GM23338 (cell line): Measurements from ENCODE around the gene CACNA1C. TPM values are rescaled to one million over a fixed set of nuclear protein-coding genes. Genes with fewer than 3 reads are reported as not detected.

ENCODE experiments used
- ATAC-seq: fragments of 200-7000 bp; cut with Tn5 transposase; 3 replicates; pipeline ENCODE4 v1.9.1; 2020
- DNase-seq: peaks from one replicate; pipeline ENCODE4 v3.0.0-alpha.2; 2015; ENCODE audit warnings: low spot score
- H2AFZ ChIP-seq: fragments of 200-600 bp; sonication (generic); 2 replicates; pipeline ENCODE4 v1.8.0; 2016; ENCODE audit warnings: antibody characterized with exemption, mild to moderate bottlenecking, moderate library complexity
- H3F3A ChIP-seq: fragments of 200-600 bp; sonication (generic); replicated peaks from 2 replicates; pipeline ENCODE4 v1.8.0; 2017; ENCODE audit warnings: antibody characterized with exemption, mixed run types, low read depth
- H3K27ac ChIP-seq: fragments of 200-600 bp; sonication (generic); 2 replicates; pipeline ENCODE4 v1.6.1; 2016; ENCODE audit warnings: low read depth
- H3K27me3 ChIP-seq: fragments of 200-600 bp; sonication (generic); 2 replicates; pipeline ENCODE4 v1.8.0; 2016; ENCODE audit warnings: mild to moderate bottlenecking, mixed run types, moderate library complexity; ENCODE audit not compliant: insufficient read depth
- H3K36me3 ChIP-seq: fragments of 200-600 bp; sonication (generic); 2 replicates; pipeline ENCODE4 v1.8.0; 2016; ENCODE audit warnings: mild to moderate bottlenecking; ENCODE audit not compliant: insufficient read depth
- H3K4me1 ChIP-seq: fragments of 200-600 bp; sonication (generic); 2 replicates; pipeline ENCODE4 v1.8.0; 2016; ENCODE audit warnings: mild to moderate bottlenecking, moderate library complexity; ENCODE audit not compliant: insufficient read depth
- H3K4me2 ChIP-seq: fragments of 200-600 bp; sonication (generic); 2 replicates; pipeline ENCODE4 v1.7.1; 2017; ENCODE audit warnings: mixed run types
- H3K4me3 ChIP-seq: fragments of 200-600 bp; sonication (generic); 2 replicates; pipeline ENCODE4 v1.6.1; 2016; ENCODE audit warnings: mixed run types
- H3K79me2 ChIP-seq: fragments of 200-600 bp; sonication (generic); replicated peaks from 2 replicates; pipeline ENCODE4 v1.8.0; 2017; ENCODE audit warnings: mild to moderate bottlenecking; ENCODE audit not compliant: insufficient read depth
- H3K9me2 ChIP-seq: fragments of 200-600 bp; sonication (generic); 2 replicates; pipeline ENCODE4 v1.8.0; 2017; ENCODE audit not compliant: insufficient read depth
- H4K20me1 ChIP-seq: fragments of 200-600 bp; sonication (generic); replicated peaks from 2 replicates; pipeline ENCODE4 v1.8.0; 2017; ENCODE audit warnings: mild to moderate bottlenecking; ENCODE audit not compliant: insufficient read depth
- H3K27ac Mint-ChIP-seq: 2 replicates; pipeline ENCODE4 v1.8.0; 2020; ENCODE audit warnings: inconsistent platforms, mild to moderate bottlenecking, moderate library complexity, mixed read lengths
- H3K27me3 Mint-ChIP-seq: 3 replicates; pipeline ENCODE4 v1.8.0; 2022; ENCODE audit warnings: low read depth, mild to moderate bottlenecking, moderate library complexity, mixed read lengths, inconsistent platforms; ENCODE audit not compliant: insufficient read depth, poor library complexity
- H3K36me3 Mint-ChIP-seq: 3 replicates; pipeline ENCODE4 v1.8.0; 2021; ENCODE audit warnings: low read depth, mild to moderate bottlenecking, inconsistent platforms, moderate library complexity, mixed read lengths
- H3K4me1 Mint-ChIP-seq: 3 replicates; pipeline ENCODE4 v1.8.0; 2020; ENCODE audit warnings: mild to moderate bottlenecking, inconsistent platforms, mixed read lengths
- H3K4me3 Mint-ChIP-seq: 3 replicates; pipeline ENCODE4 v1.8.0; 2021; ENCODE audit warnings: moderate library complexity, mild to moderate bottlenecking, inconsistent platforms, mixed read lengths
- H3K9me3 Mint-ChIP-seq: 3 replicates; pipeline ENCODE4 v1.8.0; 2020; ENCODE audit warnings: moderate library complexity, mild to moderate bottlenecking, inconsistent platforms, mixed read lengths
- EZH2 ChIP-seq: fragments of 200-600 bp; sonication (generic); IDR thresholded peaks from one replicate; pipeline ENCODE4 v1.8.0; 2017; ENCODE audit warnings: antibody characterized with exemption, mild to moderate bottlenecking, low read depth; ENCODE audit not compliant: unreplicated experiment
- EZH2phosphoT487 ChIP-seq: fragments of 200-600 bp; sonication (generic); IDR thresholded peaks from one replicate; pipeline ENCODE4 v1.8.1; 2018; ENCODE audit warnings: antibody characterized with exemption; ENCODE audit not compliant: unreplicated experiment
- NANOG ChIP-seq: IDR thresholded peaks from 2 replicates; pipeline ENCODE4 v1.6.1; 2016; ENCODE audit warnings: antibody characterized with exemption, borderline replicate concordance
- STAT1 ChIP-seq: IDR thresholded peaks from one replicate; pipeline ENCODE4 v1.6.1; 2016; ENCODE audit warnings: antibody characterized with exemption; ENCODE audit not compliant: unreplicated experiment
- ZNF114 ChIP-seq: fragments of 250-450 bp; sonication (Bioruptor Pico); IDR thresholded peaks from 2 replicates; pipeline ENCODE4 v1.5.0; 2020; ENCODE audit warnings: mild to moderate bottlenecking, moderate library complexity
- polyA plus RNA-seq: library from polyadenylated mRNA; unstranded; fragments of >200 nt; fragmentation: Nextera tagmentation; extraction: Ambion mirVana; gene quantifications from 2 replicates; pipeline ENCODE4 v1.2.1, GENCODE V29; 2016
- total RNA-seq: library from RNA; depleted of rRNA; stranded (reverse); fragments of >200 nt; shearing (Covaris generic); gene quantifications from 2 replicates; pipeline ENCODE4 v1.2.3, GENCODE V29; 2014
- TF ChIP-seq, protein P1 (sequence below): IDR thresholded peaks from one replicate; pipeline ENCODE4 v1.6.1; 2018; ENCODE audit warnings: antibody characterized with exemption; ENCODE audit not compliant: unreplicated experiment
- TF ChIP-seq, protein P2 (sequence below): fragments of 250-450 bp; sonication (Bioruptor Pico); IDR thresholded peaks from 2 replicates; pipeline ENCODE4 v1.5.0; 2020; ENCODE audit warnings: mild to moderate bottlenecking, moderate library complexity
- TF ChIP-seq, protein P3 (sequence below), 2 experiments: fragments of 200-600 bp in 1 of 2; sonication (generic) in 1 of 2; conservative IDR thresholded peaks; 2 replicates each; pipeline versions ENCODE4 v1.5.1 to v1.6.1; 2016 to 2017; ENCODE audit warnings: antibody characterized with exemption in 2 of 2, low read depth in 2 of 2, mild to moderate bottlenecking in 2 of 2, moderate library complexity in 1 of 2

The CACNA1C gene
- total and polyA plus RNA-seq, 2 experiments from 2014 or later = 0.78 to 2.1 TPM

DNA sequence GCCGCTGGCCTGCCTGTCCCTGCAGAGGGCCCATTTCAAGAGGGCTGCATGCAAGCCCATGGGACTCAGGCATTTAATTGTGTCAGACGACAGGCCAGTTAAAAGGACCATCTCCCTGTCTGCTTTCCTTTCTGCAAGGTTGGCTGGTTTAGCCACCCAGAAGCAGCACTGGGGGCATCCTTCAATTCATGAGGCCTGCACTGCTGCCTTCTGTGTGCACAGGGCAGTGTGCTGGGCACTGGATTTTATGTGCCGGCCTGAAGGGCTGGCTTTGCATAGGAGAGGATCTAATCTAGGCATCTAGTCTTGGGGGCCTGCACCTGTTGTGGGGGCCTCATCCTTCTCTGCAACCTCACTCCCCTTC is 627.9 kb downstream of the CACNA1C start:
- H3K4me2 ChIP-seq = no peak overlapping the region
- peaks cover 21% of the 10 kb centered on the region for H3K27me3 Mint-ChIP-seq
- no peak overlapping the region for H2AFZ ChIP-seq
- H3K36me3 Mint-ChIP-seq = peaks cover 4% of the 10 kb centered on the region
- H3K9me2 ChIP-seq = no peaks in the 10 kb centered on the region
- H3K27ac ChIP-seq = no peak overlapping the region
- peaks cover 15% of the 10 kb centered on the region for H3K4me1 ChIP-seq
- H3F3A ChIP-seq = no peaks in the 10 kb centered on the region; the same call in 1 of the 2 replicates
- H3K79me2 ChIP-seq = no peaks in the 10 kb centered on the region
- H3K4me3 Mint-ChIP-seq = no peak overlapping the region
- no peaks in the 10 kb centered on the region for H3K27me3 ChIP-seq
- DNase-seq = no peak
- no peak for TF ChIP-seq EZH2
- TF ChIP-seq, protein P1, sequence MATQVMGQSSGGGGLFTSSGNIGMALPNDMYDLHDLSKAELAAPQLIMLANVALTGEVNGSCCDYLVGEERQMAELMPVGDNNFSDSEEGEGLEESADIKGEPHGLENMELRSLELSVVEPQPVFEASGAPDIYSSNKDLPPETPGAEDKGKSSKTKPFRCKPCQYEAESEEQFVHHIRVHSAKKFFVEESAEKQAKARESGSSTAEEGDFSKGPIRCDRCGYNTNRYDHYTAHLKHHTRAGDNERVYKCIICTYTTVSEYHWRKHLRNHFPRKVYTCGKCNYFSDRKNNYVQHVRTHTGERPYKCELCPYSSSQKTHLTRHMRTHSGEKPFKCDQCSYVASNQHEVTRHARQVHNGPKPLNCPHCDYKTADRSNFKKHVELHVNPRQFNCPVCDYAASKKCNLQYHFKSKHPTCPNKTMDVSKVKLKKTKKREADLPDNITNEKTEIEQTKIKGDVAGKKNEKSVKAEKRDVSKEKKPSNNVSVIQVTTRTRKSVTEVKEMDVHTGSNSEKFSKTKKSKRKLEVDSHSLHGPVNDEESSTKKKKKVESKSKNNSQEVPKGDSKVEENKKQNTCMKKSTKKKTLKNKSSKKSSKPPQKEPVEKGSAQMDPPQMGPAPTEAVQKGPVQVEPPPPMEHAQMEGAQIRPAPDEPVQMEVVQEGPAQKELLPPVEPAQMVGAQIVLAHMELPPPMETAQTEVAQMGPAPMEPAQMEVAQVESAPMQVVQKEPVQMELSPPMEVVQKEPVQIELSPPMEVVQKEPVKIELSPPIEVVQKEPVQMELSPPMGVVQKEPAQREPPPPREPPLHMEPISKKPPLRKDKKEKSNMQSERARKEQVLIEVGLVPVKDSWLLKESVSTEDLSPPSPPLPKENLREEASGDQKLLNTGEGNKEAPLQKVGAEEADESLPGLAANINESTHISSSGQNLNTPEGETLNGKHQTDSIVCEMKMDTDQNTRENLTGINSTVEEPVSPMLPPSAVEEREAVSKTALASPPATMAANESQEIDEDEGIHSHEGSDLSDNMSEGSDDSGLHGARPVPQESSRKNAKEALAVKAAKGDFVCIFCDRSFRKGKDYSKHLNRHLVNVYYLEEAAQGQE = no peak
- no peak overlapping the region for H3K4me3 ChIP-seq
- no peak for ATAC-seq
- H3K36me3 ChIP-seq = no peaks in the 10 kb centered on the region
- H3K27ac Mint-ChIP-seq = no peak overlapping the region
- H3K9me3 Mint-ChIP-seq = peaks cover 7% of the 10 kb centered on the region
- peaks cover 18% of the 10 kb centered on the region for H3K4me1 Mint-ChIP-seq
- no peaks in the 10 kb centered on the region for H4K20me1 ChIP-seq

DNA sequence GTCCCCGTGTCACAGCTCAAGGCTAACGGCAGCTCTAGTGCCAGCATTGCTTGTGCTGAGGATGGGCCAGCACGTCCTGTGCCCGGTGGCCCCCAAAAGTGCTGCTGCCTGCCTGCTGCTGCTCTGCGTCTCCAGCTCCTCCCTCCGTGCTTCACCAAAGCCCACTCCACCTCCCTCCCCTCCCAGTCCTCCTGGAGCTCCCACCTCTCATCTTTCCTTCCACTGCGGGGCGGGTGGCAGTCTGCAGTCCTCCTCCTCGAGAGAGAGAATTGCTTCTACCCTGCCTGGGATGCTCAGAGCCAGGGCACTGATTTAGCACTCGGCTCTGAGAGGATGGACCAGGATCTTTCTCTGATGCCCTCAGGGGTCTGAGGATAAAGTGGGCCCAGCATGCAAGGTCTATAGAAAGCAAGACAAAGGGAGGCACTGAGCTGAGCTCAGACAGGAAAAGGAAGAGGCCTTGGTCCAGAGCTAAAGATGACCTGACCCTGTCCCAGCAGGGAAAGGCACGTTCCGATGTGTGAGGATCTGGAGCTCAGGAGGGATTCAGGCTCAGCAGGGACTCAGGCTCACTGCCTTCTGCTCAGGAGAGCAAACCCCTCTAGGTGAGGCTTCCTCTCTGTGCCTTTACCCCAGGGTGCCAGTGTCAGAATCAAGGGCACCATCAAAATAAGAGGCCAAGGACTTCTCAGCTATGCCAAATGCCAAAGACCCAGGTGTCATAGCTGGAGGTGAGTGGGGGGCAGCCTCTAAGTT is 628.8 kb downstream of the CACNA1C start:
- Histone ChIP-seq H3K9me2 (no peaks in the 10 kb centered on the region), H3K4me2 (no peak overlapping the region), H2AFZ (no peak overlapping the region), H3K4me3 (no peak overlapping the region), H3K79me2 (no peaks in the 10 kb centered on the region), H3K36me3 (no peaks in the 10 kb centered on the region), H3F3A (no peaks in the 10 kb centered on the region; the same call in 1 of the 2 replicates), H3K27me3 (no peaks in the 10 kb centered on the region), H4K20me1 (no peaks in the 10 kb centered on the region), H3K4me1 (peaks cover 15% of the 10 kb centered on the region), H3K27ac (no peak overlapping the region)
- Mint-ChIP-seq H3K4me3 (no peak overlapping the region), H3K36me3 (peaks cover 4% of the 10 kb centered on the region), H3K4me1 (peaks cover 18% of the 10 kb centered on the region), H3K27me3 (peaks cover 23% of the 10 kb centered on the region), H3K27ac (no peak overlapping the region), H3K9me3 (peaks cover 7% of the 10 kb centered on the region)
- ATAC-seq = no peak
- no peak for DNase-seq
- TF ChIP-seq EZH2 (no peak), ZNF114 (CRISPR knock-in tag) (no peak), NANOG (no peak), EZH2phosphoT487 (no peak), STAT1 (no peak)
- TF ChIP-seq, protein P2, sequence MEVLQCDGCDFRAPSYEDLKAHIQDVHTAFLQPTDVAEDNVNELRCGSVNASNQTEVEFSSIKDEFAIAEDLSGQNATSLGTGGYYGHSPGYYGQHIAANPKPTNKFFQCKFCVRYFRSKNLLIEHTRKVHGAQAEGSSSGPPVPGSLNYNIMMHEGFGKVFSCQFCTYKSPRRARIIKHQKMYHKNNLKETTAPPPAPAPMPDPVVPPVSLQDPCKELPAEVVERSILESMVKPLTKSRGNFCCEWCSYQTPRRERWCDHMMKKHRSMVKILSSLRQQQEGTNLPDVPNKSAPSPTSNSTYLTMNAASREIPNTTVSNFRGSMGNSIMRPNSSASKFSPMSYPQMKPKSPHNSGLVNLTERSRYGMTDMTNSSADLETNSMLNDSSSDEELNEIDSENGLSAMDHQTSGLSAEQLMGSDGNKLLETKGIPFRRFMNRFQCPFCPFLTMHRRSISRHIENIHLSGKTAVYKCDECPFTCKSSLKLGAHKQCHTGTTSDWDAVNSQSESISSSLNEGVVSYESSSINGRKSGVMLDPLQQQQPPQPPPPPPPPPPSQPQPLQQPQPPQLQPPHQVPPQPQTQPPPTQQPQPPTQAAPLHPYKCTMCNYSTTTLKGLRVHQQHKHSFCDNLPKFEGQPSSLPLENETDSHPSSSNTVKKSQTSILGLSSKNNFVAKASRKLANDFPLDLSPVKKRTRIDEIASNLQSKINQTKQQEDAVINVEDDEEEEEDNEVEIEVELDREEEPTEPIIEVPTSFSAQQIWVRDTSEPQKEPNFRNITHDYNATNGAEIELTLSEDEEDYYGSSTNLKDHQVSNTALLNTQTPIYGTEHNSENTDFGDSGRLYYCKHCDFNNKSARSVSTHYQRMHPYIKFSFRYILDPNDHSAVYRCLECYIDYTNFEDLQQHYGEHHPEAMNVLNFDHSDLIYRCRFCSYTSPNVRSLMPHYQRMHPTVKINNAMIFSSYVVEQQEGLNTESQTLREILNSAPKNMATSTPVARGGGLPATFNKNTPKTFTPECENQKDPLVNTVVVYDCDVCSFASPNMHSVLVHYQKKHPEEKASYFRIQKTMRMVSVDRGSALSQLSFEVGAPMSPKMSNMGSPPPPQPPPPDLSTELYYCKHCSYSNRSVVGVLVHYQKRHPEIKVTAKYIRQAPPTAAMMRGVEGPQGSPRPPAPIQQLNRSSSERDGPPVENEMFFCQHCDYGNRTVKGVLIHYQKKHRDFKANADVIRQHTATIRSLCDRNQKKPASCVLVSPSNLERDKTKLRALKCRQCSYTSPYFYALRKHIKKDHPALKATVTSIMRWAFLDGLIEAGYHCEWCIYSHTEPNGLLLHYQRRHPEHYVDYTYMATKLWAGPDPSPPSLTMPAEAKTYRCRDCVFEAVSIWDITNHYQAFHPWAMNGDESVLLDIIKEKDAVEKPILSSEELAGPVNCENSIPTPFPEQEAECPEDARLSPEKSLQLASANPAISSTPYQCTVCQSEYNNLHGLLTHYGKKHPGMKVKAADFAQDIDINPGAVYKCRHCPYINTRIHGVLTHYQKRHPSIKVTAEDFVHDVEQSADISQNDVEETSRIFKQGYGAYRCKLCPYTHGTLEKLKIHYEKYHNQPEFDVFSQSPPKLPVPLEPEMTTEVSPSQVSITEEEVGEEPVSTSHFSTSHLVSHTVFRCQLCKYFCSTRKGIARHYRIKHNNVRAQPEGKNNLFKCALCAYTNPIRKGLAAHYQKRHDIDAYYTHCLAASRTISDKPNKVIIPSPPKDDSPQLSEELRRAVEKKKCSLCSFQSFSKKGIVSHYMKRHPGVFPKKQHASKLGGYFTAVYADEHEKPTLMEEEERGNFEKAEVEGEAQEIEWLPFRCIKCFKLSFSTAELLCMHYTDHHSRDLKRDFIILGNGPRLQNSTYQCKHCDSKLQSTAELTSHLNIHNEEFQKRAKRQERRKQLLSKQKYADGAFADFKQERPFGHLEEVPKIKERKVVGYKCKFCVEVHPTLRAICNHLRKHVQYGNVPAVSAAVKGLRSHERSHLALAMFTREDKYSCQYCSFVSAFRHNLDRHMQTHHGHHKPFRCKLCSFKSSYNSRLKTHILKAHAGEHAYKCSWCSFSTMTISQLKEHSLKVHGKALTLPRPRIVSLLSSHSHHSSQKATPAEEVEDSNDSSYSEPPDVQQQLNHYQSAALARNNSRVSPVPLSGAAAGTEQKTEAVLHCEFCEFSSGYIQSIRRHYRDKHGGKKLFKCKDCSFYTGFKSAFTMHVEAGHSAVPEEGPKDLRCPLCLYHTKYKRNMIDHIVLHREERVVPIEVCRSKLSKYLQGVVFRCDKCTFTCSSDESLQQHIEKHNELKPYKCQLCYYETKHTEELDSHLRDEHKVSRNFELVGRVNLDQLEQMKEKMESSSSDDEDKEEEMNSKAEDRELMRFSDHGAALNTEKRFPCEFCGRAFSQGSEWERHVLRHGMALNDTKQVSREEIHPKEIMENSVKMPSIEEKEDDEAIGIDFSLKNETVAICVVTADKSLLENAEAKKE (CRISPR knock-in tag) = no peak
- TF ChIP-seq, protein P3, sequence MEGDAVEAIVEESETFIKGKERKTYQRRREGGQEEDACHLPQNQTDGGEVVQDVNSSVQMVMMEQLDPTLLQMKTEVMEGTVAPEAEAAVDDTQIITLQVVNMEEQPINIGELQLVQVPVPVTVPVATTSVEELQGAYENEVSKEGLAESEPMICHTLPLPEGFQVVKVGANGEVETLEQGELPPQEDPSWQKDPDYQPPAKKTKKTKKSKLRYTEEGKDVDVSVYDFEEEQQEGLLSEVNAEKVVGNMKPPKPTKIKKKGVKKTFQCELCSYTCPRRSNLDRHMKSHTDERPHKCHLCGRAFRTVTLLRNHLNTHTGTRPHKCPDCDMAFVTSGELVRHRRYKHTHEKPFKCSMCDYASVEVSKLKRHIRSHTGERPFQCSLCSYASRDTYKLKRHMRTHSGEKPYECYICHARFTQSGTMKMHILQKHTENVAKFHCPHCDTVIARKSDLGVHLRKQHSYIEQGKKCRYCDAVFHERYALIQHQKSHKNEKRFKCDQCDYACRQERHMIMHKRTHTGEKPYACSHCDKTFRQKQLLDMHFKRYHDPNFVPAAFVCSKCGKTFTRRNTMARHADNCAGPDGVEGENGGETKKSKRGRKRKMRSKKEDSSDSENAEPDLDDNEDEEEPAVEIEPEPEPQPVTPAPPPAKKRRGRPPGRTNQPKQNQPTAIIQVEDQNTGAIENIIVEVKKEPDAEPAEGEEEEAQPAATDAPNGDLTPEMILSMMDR (conservative IDR thresholded peaks at IDR 0.05; ENCODE audit: low read depth in 2 of 2) = no peak
